Measurements from ENCODE around the gene TCEA3. TPM values are rescaled to one million over a fixed set of nuclear protein-coding genes. Genes with fewer than 3 reads are reported as not detected.

TCEA3 gene
- total and polyA plus RNA-seq, 7 donors, result 70.2 to 301 (median 195) TPM

DNA sequence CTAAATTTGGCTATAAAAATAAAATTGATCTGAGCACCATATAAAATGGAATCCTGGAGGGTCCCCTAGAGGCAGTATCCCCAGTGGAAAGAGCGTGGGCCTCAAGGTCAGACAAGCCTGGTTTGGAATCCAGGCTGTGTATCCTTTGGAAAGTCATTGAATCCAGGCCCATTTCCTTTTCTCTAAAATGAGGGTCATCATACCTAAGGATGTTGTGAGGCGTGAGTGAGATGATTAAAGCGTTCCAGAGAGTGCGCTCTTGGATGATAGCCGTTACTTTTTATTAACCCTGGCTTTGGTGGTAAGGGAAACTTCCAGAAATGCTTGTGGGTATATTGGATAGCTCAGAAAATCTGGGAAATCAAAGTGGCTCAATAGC is 54.2 kb downstream of the TCEA3 start:
- DNase-seq, result no peak
- peak overlapping the region; percentile 89 for H3K4me3 ChIP-seq
- intact Hi-C loops (cut with DNase I), result no loop called here
- TF ChIP-seq, protein P1, sequence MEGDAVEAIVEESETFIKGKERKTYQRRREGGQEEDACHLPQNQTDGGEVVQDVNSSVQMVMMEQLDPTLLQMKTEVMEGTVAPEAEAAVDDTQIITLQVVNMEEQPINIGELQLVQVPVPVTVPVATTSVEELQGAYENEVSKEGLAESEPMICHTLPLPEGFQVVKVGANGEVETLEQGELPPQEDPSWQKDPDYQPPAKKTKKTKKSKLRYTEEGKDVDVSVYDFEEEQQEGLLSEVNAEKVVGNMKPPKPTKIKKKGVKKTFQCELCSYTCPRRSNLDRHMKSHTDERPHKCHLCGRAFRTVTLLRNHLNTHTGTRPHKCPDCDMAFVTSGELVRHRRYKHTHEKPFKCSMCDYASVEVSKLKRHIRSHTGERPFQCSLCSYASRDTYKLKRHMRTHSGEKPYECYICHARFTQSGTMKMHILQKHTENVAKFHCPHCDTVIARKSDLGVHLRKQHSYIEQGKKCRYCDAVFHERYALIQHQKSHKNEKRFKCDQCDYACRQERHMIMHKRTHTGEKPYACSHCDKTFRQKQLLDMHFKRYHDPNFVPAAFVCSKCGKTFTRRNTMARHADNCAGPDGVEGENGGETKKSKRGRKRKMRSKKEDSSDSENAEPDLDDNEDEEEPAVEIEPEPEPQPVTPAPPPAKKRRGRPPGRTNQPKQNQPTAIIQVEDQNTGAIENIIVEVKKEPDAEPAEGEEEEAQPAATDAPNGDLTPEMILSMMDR (IDR thresholded peaks at IDR 0.05), result no peak
- H3K27ac ChIP-seq, result peak overlapping the region; percentile 98
- peaks cover 9% of the 10 kb centered on the region for H3K9me3 ChIP-seq
- ATAC-seq, result no peak
- H3K4me1 ChIP-seq, result peaks cover 49% of the 10 kb centered on the region
- no peaks in the 10 kb centered on the region for H3K27me3 ChIP-seq (ENCODE audit: insufficient read depth in 3 of 3, low read length in 2 of 3)
- WGBS, 3 donors, result 12 to 20% (median 14%) methylated on average over 5 of the region's 5 CpGs
- peaks cover 2 to 20% of the 10 kb centered on the region in 2 donors for H3K36me3 ChIP-seq (ENCODE audit: insufficient read depth in 1 of 2, low read depth in 1 of 2)

DNA sequence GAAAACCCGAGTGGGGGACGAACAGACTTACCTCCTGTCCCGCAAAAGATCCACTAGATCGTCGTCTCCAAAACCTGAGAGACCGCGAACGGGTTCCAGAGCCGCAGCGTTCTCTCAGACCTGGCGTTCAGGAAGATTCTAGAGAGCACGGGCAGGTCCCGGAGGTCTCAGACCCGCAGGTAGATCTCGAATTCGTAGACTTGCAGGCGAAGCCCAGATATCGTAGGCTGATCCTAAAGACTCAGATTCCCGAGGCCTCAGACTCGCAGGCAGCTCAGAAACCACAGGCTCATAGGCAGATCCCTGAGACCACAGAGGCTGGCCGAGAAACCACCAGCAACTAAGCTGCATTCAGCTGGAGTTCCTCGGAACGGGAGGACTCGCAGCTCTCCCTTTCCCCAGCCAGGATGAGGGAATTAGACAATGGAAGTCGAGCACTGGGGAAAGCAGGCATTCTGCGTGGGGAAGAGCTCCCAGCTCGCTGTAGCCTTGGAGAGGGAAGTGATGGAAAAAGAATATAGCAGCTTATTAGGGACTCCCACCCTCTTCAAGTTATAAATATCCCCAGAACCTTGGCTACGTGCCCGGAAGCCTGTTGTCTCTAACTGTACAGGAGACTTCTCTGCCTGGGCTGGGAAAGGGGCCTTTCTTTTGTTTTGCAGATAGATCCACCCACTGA is 55.1 kb downstream of the TCEA3 start, which contains the start of gene ZNF436:
Gene ZNF436 (minus strand): TSS at position 502 of the 679 bp plus-strand sequence. CDS start 1,831 bp downstream, outside the sequence.
- H3K27ac ChIP-seq, result peak within 1 kb of the TSS; percentile 98
- peaks cover 15% of the 10 kb centered on the region for H3K9me3 ChIP-seq
- TF ChIP-seq, protein P1 (IDR thresholded peaks at IDR 0.05), result no peak
- ATAC-seq (peak in 3 of 4 donors; percentile 22 to 36 (median 27)), DNase-seq (peak; percentile 76 to 87)
- peak within 1 kb of the TSS; percentile 89 for H3K4me3 ChIP-seq
- WGBS, 3 donors, result 0 to 1% (median 0%) methylated on average over 29 of the region's 29 CpGs
- no peaks in the 10 kb centered on the region for H3K27me3 ChIP-seq (ENCODE audit: insufficient read depth in 3 of 3, low read length in 2 of 3)
- intact Hi-C loops (cut with DNase I), result loop anchor here (2.0 to 5.0 kb wide), 2 partner anchors 25 to 33 kb away; partner anchors contain the start of gene HNRNPR (in 1 of the 2)
- peaks cover 5 to 28% of the 10 kb centered on the region in 2 donors for H3K36me3 ChIP-seq (ENCODE audit: insufficient read depth in 1 of 2, low read depth in 1 of 2)
- H3K4me1 ChIP-seq, result peaks cover 49% of the 10 kb centered on the region

DNA sequence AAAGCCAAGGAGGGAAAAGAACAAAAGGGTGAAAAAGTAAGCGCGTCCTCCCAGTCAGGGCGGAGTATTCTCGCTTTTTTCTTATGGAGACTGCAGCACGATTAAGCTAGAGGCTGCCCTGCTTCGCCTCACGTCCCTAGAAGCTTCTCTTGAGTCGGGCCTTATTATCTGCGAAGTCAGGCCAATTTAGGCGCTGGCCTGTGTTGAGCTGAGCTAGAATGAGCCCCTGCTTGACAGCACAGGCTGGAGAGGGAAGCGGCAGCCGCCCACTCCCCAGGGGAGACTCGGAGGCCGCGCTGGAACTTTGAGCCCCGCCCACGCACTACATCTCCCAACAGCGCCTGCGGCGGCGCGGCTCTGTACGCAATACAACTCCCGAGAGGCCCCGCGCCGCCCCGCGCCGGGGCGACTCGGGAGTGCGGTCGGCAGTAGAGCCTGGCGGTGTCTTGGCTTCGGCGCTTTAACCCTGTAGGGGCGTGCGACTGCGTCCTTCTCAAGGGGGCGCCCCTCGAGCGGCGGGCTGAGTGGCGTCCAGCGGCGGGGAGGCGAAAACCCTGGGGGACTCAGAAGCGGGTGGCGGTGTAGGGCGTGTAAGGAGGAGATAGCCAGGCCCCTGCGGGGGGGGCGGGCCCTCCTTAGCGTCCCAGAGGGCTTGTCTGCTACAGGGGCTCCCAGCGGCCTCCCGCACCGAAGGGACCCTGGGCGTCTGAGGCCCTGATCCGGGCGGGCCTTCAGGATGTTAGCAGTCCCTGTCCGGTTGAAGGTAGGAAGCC is 55.8 kb downstream of the TCEA3 start:
- no peaks in the 10 kb centered on the region for H3K27me3 ChIP-seq (ENCODE audit: insufficient read depth in 3 of 3, low read length in 2 of 3)
- WGBS, 3 donors, result 0% methylated on average over 54 to 61 of the region's 61 CpGs
- H3K36me3 ChIP-seq (ENCODE audit: insufficient read depth in 1 of 2, low read depth in 1 of 2), result peaks cover 5 to 35% of the 10 kb centered on the region in 2 donors
- H3K9me3 ChIP-seq, result peaks cover 23% of the 10 kb centered on the region
- peak overlapping the region; percentile 89 for H3K4me3 ChIP-seq
- intact Hi-C loops (cut with DNase I), result loop anchor here (1.0 to 5.0 kb wide), 3 partner anchors 24 to 34 kb away; partner anchors contain the start of gene HNRNPR (in 2 of the 2)
- peaks cover 49% of the 10 kb centered on the region for H3K4me1 ChIP-seq
- H3K27ac ChIP-seq, result peak overlapping the region; percentile 98
- TF ChIP-seq, protein P1 (IDR thresholded peaks at IDR 0.05), result no peak
- ATAC-seq (peak; percentile 84 to 90 (median 88)), DNase-seq (peak; percentile 94 to 95)

DNA sequence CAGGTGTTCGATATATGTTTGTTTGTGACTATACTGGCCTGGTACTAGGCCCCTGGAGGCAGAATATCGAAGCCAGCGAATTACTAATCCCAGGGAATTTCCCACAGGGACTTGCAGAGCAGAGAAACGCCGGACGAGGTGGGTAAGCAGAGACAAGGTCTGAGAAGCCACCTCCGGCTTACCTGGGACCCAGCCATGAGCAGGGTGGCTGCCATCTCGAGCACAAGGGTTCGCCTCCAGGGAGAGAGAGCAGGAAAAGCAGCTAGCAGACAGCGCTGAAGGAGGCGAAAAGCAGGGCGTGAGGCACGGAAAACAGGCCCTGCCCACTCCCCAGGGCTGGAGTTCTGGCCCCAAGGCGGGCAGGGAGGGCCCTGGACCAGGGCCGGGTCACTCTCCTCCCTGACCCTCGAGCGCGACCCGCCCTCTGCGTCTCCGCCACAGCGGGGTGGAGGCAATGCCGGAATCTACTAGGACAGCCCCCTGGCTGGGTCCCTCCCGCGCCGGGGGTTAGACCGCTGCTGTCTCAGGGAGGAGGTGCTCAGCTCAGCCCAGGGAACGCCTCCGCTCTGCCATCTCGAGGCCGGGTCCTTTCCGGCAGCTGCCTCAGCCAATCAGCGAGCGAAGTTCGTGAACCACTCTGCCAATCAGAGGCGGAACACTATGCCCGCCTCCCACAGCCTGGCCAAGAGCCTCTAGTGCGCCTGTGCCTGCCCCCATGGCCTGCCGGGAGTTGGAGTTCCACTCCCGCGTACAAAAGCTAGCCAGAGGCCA is 56.6 kb downstream of the TCEA3 start:
- WGBS, 3 donors, result 1 to 2% (median 2%) methylated on average over 32 to 41 of the region's 41 CpGs
- DNase-seq, result peak; percentile 99
- intact Hi-C loops (cut with DNase I), result loop anchor here (1.0 to 5.0 kb wide), 3 partner anchors 23 to 34 kb away; partner anchors contain the start of gene HNRNPR (in 2 of the 2)
- Histone ChIP-seq H3K9me3 (peaks cover 30% of the 10 kb centered on the region), H3K27me3 (ENCODE audit: insufficient read depth in 3 of 3, low read length in 2 of 3) (no peaks in the 10 kb centered on the region), H3K27ac (peak overlapping the region; percentile 98), H3K4me1 (peaks cover 42% of the 10 kb centered on the region), H3K4me3 (peak overlapping the region; percentile 89), H3K36me3 (ENCODE audit: insufficient read depth in 1 of 2, low read depth in 1 of 2) (peaks cover 10 to 43% of the 10 kb centered on the region in 2 donors)
- TF ChIP-seq, protein P1 (IDR thresholded peaks at IDR 0.05), result no peak
- ATAC-seq, result peak; percentile 91 to 93 (median 92)

All from psoas muscle (tissue), 8 donors.